Astrocyte (in vitro differentiated cells and primary cell): ENCODE results near the gene AEBP2. TPM values are rescaled to one million over a fixed set of nuclear protein-coding genes. Genes with fewer than 3 reads are reported as not detected.
A peak's percentile ranks its signal among the peaks of the same experiment; 100 is the strongest.

ENCODE experiments used
- DNase-seq: peaks from one replicate; pipeline ENCODE4 v3.0.0-alpha.2; 2010; ENCODE audit warnings: low read depth
- FAIRE-seq: peaks from 2 replicates; lab custom pipeline; 2011; peaks lifted over from hg19 to GRCh38; lab: Jason Lieb, UNC
- H2AFZ ChIP-seq: 2 replicates; pipeline ENCODE4 v1.6.0; 2012; ENCODE audit warnings: low read depth, low read length, inconsistent platforms
- H3K27ac ChIP-seq: 2 replicates; pipeline ENCODE4 v1.5.1; 2011; ENCODE audit warnings: low read depth, low read length, inconsistent platforms
- H3K27me3 ChIP-seq: 2 replicates; pipeline ENCODE4 v1.6.0; 2011; ENCODE audit warnings: low read length, inconsistent platforms; ENCODE audit not compliant: insufficient read depth
- H3K36me3 ChIP-seq: 2 replicates; pipeline ENCODE4 v1.5.1; 2011; ENCODE audit warnings: low read length, inconsistent platforms; ENCODE audit not compliant: insufficient read depth
- H3K4me1 ChIP-seq: 2 replicates; pipeline ENCODE4 v1.5.1; 2011; ENCODE audit warnings: low read length, inconsistent platforms; ENCODE audit not compliant: insufficient read depth
- H3K4me2 ChIP-seq: 2 replicates; pipeline ENCODE4 v1.6.0; 2012; ENCODE audit warnings: low read length, inconsistent platforms
- H3K4me3 ChIP-seq: 2 replicates; pipeline ENCODE4 v1.5.1; 2011; ENCODE audit warnings: low read depth, mild to moderate bottlenecking, low read length, inconsistent platforms; ENCODE audit not compliant: insufficient read depth
- H3K79me2 ChIP-seq: 2 replicates; pipeline ENCODE4 v1.6.0; 2012; ENCODE audit warnings: mild to moderate bottlenecking, low read length, inconsistent platforms; ENCODE audit not compliant: insufficient read depth
- H3K9ac ChIP-seq: 2 replicates; pipeline ENCODE4 v1.6.0; 2012; ENCODE audit warnings: mild to moderate bottlenecking, low read length, inconsistent platforms
- H3K9me3 ChIP-seq: 2 replicates; pipeline ENCODE4 v1.5.1; 2012; ENCODE audit warnings: low read depth, mild to moderate bottlenecking, low read length, inconsistent platforms; ENCODE audit not compliant: insufficient read depth
- H4K20me1 ChIP-seq: 2 replicates; pipeline ENCODE4 v1.6.0; 2012; ENCODE audit warnings: low read length, inconsistent platforms; ENCODE audit not compliant: insufficient read depth
- H3K27ac Mint-ChIP-seq: one replicate; pipeline ENCODE4 v1.8.0; 2021; ENCODE audit warnings: mild to moderate bottlenecking, mixed read lengths; ENCODE audit not compliant: unreplicated experiment
- H3K27me3 Mint-ChIP-seq: one replicate; pipeline ENCODE4 v1.8.0; 2021; ENCODE audit warnings: low read depth, mixed read lengths; ENCODE audit not compliant: unreplicated experiment
- H3K36me3 Mint-ChIP-seq: one replicate; pipeline ENCODE4 v1.8.0; 2021; ENCODE audit warnings: low read depth, mixed read lengths; ENCODE audit not compliant: unreplicated experiment
- H3K4me1 Mint-ChIP-seq: one replicate; pipeline ENCODE4 v1.8.0; 2021; ENCODE audit warnings: low read depth, mixed read lengths; ENCODE audit not compliant: unreplicated experiment
- H3K4me3 Mint-ChIP-seq: one replicate; pipeline ENCODE4 v1.8.0; 2021; ENCODE audit warnings: mild to moderate bottlenecking, moderate library complexity, mixed read lengths; ENCODE audit not compliant: unreplicated experiment
- H3K9me3 Mint-ChIP-seq: one replicate; pipeline ENCODE4 v1.8.0; 2021; ENCODE audit warnings: mild to moderate bottlenecking, mixed read lengths; ENCODE audit not compliant: unreplicated experiment
- EZH2 ChIP-seq: IDR thresholded peaks from 2 replicates; pipeline ENCODE4 v1.6.1; 2012; ENCODE audit warnings: mild to moderate bottlenecking, low read length, inconsistent platforms; ENCODE audit not compliant: insufficient read depth
- total RNA-seq: library from RNA; stranded (reverse); gene quantifications from 2 replicates; pipeline ENCODE4 v1.2.1, GENCODE V29; 2021
- TF ChIP-seq, protein P1 (sequence below): IDR thresholded peaks from 2 replicates; pipeline ENCODE4 v1.5.1; 2011; ENCODE audit warnings: low read depth, mild to moderate bottlenecking, inconsistent platforms, low read length, moderate library complexity; ENCODE audit not compliant: insufficient read depth

The AEBP2 gene
- total RNA-seq, 1 donor from 2014 or later, result 39.8 TPM

DNA sequence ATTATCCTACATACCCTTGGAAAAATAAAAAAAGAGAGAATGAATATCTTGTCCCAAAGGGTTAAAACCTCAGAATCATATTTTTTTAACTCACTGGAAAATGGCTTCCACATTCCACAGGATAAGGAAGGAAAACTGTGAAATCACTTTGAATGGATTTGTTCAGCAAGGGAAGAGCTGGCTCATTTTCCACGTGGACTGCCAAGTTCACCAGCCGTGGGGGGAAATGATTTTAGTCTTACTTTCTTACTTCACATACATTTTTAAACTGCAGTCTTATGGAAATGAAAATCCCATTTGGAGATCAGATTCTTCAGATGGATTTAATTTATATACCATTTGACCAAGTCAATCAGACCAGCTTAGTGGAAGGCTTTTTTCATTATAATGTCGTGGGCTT lies 29.9 kb upstream of the AEBP2 start:
- no peaks in the 10 kb centered on the region for H4K20me1 ChIP-seq
- Mint-ChIP-seq H3K9me3 (no peaks in the 10 kb centered on the region), H3K27ac (peak overlapping the region; percentile 47), H3K4me3 (no peak overlapping the region), H3K27me3 (no peaks in the 10 kb centered on the region), H3K4me1 (peaks cover 15% of the 10 kb centered on the region), H3K36me3 (no peaks in the 10 kb centered on the region)
- no peaks in the 10 kb centered on the region for H3K4me1 ChIP-seq
- peak; percentile 30 for DNase-seq
- no peak overlapping the region for H3K4me3 ChIP-seq
- no peak for FAIRE-seq
- H3K36me3 ChIP-seq, result no peaks in the 10 kb centered on the region
- no peak overlapping the region for H3K4me2 ChIP-seq
- H3K27ac ChIP-seq, result no peak overlapping the region
- H3K9me3 ChIP-seq, result no peaks in the 10 kb centered on the region
- H3K9ac ChIP-seq, result no peak overlapping the region
- no peak overlapping the region for H2AFZ ChIP-seq
- TF ChIP-seq, protein P1, sequence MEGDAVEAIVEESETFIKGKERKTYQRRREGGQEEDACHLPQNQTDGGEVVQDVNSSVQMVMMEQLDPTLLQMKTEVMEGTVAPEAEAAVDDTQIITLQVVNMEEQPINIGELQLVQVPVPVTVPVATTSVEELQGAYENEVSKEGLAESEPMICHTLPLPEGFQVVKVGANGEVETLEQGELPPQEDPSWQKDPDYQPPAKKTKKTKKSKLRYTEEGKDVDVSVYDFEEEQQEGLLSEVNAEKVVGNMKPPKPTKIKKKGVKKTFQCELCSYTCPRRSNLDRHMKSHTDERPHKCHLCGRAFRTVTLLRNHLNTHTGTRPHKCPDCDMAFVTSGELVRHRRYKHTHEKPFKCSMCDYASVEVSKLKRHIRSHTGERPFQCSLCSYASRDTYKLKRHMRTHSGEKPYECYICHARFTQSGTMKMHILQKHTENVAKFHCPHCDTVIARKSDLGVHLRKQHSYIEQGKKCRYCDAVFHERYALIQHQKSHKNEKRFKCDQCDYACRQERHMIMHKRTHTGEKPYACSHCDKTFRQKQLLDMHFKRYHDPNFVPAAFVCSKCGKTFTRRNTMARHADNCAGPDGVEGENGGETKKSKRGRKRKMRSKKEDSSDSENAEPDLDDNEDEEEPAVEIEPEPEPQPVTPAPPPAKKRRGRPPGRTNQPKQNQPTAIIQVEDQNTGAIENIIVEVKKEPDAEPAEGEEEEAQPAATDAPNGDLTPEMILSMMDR, result no peak
- TF ChIP-seq EZH2, result no peak
- H3K27me3 ChIP-seq, result no peaks in the 10 kb centered on the region
- no peaks in the 10 kb centered on the region for H3K79me2 ChIP-seq

DNA sequence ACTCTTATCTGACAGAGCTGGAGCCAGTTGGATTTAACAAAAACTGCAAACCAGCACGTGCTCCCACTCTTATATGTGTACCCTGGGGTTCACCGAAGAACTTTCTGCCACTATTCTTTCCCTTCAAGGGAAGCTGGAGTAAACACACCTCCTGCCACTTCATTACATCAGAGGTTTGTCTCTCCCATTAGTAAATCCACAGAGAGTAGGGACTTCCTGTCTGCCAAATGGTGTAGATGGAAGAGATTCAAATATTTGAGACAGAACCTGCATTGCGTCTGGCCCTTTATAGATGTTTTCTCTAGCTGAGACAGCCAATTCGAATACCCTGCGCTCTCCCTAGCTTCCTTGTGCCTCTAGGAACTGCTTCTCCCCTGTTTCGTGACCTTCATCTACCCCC lies 29.1 kb upstream of the AEBP2 start:
- H3K27ac Mint-ChIP-seq, result peak overlapping the region; percentile 42
- no peaks in the 10 kb centered on the region for H3K9me3 Mint-ChIP-seq
- H4K20me1 ChIP-seq, result no peaks in the 10 kb centered on the region
- H3K27ac ChIP-seq, result no peak overlapping the region
- H3K4me1 ChIP-seq, result no peaks in the 10 kb centered on the region
- no peaks in the 10 kb centered on the region for H3K36me3 ChIP-seq
- H3K4me3 ChIP-seq, result no peak overlapping the region
- no peak for TF ChIP-seq EZH2
- TF ChIP-seq, protein P1, result no peak
- no peak overlapping the region for H2AFZ ChIP-seq
- H3K36me3 Mint-ChIP-seq, result no peaks in the 10 kb centered on the region
- H3K79me2 ChIP-seq, result no peaks in the 10 kb centered on the region
- no peaks in the 10 kb centered on the region for H3K9me3 ChIP-seq
- H3K4me2 ChIP-seq, result no peak overlapping the region
- H3K9ac ChIP-seq, result no peak overlapping the region
- H3K27me3 ChIP-seq, result no peaks in the 10 kb centered on the region
- no peak for FAIRE-seq
- peak; percentile 29 for DNase-seq
- no peak overlapping the region for H3K4me3 Mint-ChIP-seq
- H3K27me3 Mint-ChIP-seq, result no peaks in the 10 kb centered on the region
- H3K4me1 Mint-ChIP-seq, result peaks cover 15% of the 10 kb centered on the region

DNA sequence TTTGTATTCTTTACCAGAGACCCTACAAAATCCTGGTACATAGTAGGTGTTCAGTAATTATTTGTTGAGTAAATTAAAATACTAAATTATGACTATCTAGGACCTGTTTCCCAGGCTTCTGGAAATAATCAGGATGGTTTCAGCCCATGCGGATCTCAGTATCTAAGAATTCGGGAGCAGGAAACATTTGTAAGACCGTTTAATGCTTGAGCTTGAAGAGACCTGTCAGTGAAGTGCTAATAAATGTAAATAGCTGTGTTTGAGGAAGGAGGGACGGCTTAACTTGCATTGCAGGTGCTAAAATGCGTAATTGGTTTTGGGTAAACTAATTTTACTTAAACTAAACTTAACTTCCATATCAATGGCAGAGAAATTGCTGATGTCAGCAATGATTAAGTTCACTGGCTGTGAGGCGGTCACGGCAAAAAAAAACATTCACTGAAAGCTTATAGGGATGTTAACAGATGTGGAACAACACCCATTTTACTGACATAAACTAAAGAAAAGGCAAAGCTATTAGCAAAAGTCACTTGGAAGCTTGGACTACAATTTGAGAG lies 28.6 kb upstream of the AEBP2 start:
- no peak overlapping the region for H2AFZ ChIP-seq
- H3K4me3 Mint-ChIP-seq, result no peak overlapping the region

More for the DNA sequence above, 28.6 kb upstream of the AEBP2 start:
- H4K20me1 ChIP-seq, result no peaks in the 10 kb centered on the region
- no peaks in the 10 kb centered on the region for H3K9me3 ChIP-seq
- H3K9me3 Mint-ChIP-seq, result no peaks in the 10 kb centered on the region
- no peak for FAIRE-seq
- H3K36me3 ChIP-seq, result no peaks in the 10 kb centered on the region
- peaks cover 15% of the 10 kb centered on the region for H3K4me1 Mint-ChIP-seq
- no peak overlapping the region for H3K4me2 ChIP-seq
- TF ChIP-seq, protein P1, result no peak
- TF ChIP-seq EZH2, result no peak
- H3K27ac Mint-ChIP-seq, result no peak overlapping the region
- H3K27me3 Mint-ChIP-seq, result no peaks in the 10 kb centered on the region
- H3K27me3 ChIP-seq, result no peaks in the 10 kb centered on the region
- H3K79me2 ChIP-seq, result no peaks in the 10 kb centered on the region
- no peak overlapping the region for H3K4me3 ChIP-seq
- no peaks in the 10 kb centered on the region for H3K36me3 Mint-ChIP-seq
- no peaks in the 10 kb centered on the region for H3K4me1 ChIP-seq
- no peak overlapping the region for H3K27ac ChIP-seq
- no peak overlapping the region for H3K9ac ChIP-seq
- DNase-seq, result no peak
